GM12892 (cell line): ENCODE results near the gene HPCAL1.
"Not testable (repeated sequence)": the region's sequence is repeated elsewhere in the genome, so short reads cannot be mapped to it uniquely, and the experiment has no call there.

Experiments
- DNase-seq: peaks from one replicate; pipeline ENCODE4 v3.0.0; 2011; ENCODE audit not compliant: insufficient read length
- FAIRE-seq: peaks from 2 replicates; lab custom pipeline; 2011; peaks lifted over from hg19 to GRCh38; lab: Jason Lieb, UNC
- POLR2A ChIP-seq: IDR thresholded peaks from 2 replicates; pipeline ENCODE4 v1.6.1; 2011; ENCODE audit warnings: low read depth, low read length, control low read depth
- POLR2AphosphoS5 ChIP-seq: IDR thresholded peaks from 2 replicates; pipeline ENCODE4 v1.6.1; 2011; ENCODE audit warnings: low read depth, low read length, control low read depth
- TAF1 ChIP-seq: IDR thresholded peaks from 2 replicates; pipeline ENCODE4 v1.6.1; 2011; ENCODE audit warnings: low read depth, mild to moderate bottlenecking, control low read depth, low read length, borderline replicate concordance

HPCAL1 gene

GRCh38 chr2:10260130-10260529, 42.6 kb upstream of the HPCAL1 start:
- TF ChIP-seq TAF1 (no peak), POLR2A (no peak), POLR2AphosphoS5 (no peak)
- no peak for FAIRE-seq
- DNase-seq, result no peak

- not testable (repeated sequence) for FAIRE-seq, DNase-seq
Measured at GRCh38 chr2:10263526-10263925, 39.2 kb upstream of the HPCAL1 start.

GRCh38 chr2:10264506-10265328, 38.0 kb upstream of the HPCAL1 start:
- no peak for DNase-seq
- no peak for FAIRE-seq
- TF ChIP-seq TAF1 (no peak), POLR2A (no peak), POLR2AphosphoS5 (no peak)

- DNase-seq (no peak), FAIRE-seq (no peak)
- TF ChIP-seq POLR2AphosphoS5 (no peak), POLR2A (no peak)
Measured at GRCh38 chr2:10265329-10266132, 37.2 kb upstream of the HPCAL1 start.

GRCh38 chr2:10266133-10266620, 36.5 kb upstream of the HPCAL1 start:
- DNase-seq (no peak), FAIRE-seq (no peak)
- TF ChIP-seq POLR2AphosphoS5, result no peak
- no peak for TF ChIP-seq TAF1

- FAIRE-seq (no peak), DNase-seq (no peak)
- TF ChIP-seq POLR2AphosphoS5 (no peak), POLR2A (no peak), TAF1 (no peak)
Measured at GRCh38 chr2:10267036-10267435, 35.7 kb upstream of the HPCAL1 start.

GRCh38 chr2:10267551-10268465, 34.9 kb upstream of the HPCAL1 start:
- no peak for FAIRE-seq
- TF ChIP-seq POLR2A, result no peak
- TF ChIP-seq POLR2AphosphoS5, result no peak
- TF ChIP-seq TAF1, result no peak
- DNase-seq, result no peak

GRCh38 chr2:10269291-10269690, 33.4 kb upstream of the HPCAL1 start:
- FAIRE-seq, result no peak
- TF ChIP-seq POLR2AphosphoS5, result no peak
- TF ChIP-seq TAF1, result no peak
- TF ChIP-seq POLR2A, result no peak
- DNase-seq, result no peak

GRCh38 chr2:10269711-10270610, 32.7 kb upstream of the HPCAL1 start:
- no peak for DNase-seq
- no peak for FAIRE-seq
- TF ChIP-seq POLR2AphosphoS5 (no peak), TAF1 (no peak), POLR2A (no peak)

- FAIRE-seq (no peak), DNase-seq (no peak)
- TF ChIP-seq POLR2AphosphoS5 (no peak), POLR2A (no peak), TAF1 (no peak)
Measured at GRCh38 chr2:10271509-10271908, 31.2 kb upstream of the HPCAL1 start.

- TF ChIP-seq POLR2AphosphoS5 (no peak), POLR2A (no peak), TAF1 (no peak)
- DNase-seq (no peak), FAIRE-seq (no peak)
Measured at GRCh38 chr2:10271946-10272345, 30.8 kb upstream of the HPCAL1 start.
